ENCODE data around the gene CD8A.

The CD8A gene

DNA sequence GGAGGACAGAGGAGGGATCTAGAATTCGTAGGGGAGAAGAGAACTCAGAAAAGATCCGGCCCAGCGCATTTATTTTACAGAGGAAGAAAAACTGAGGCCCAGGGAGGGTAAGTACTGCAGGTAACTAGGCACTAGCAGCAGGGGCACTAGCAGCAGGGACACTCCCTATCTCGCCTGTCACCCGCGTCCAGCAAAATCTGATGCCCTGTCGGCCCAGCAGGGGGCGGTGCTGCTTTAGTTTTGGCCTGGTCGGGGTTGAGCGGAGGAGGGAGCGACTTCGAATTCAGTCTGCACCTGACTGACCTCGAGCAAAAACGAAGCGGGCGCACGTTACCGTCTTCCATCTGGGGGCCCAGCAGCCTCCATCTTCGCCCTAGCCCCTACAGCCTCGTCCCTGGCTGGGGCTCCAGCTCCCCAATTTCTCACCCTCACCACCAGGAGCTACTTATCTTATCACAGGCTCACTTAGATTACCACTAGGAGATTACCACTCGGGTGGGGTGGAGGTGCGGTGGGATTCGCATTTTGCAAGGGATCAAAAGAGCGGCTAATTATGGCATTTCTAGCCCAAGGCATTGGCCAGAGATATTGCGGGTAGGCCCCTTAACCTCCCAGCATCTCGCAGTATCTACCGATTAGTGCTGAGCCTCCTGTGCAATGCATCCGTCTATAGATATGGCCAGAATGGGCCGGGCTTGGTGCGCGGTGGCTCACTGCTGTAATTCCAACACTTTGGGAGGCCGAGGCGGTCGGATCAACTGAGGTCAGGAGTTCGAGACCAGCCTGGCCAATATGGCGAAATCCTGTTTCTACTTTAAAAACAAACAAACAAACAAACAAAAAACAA lies 17.8 kb upstream of the CD8A start:
- DNase-seq: peak; percentile 86

- peak; percentile 84 for DNase-seq
These were observed 17.0 kb upstream of the CD8A start for GRCh38 chr2:86807468-86808275.

GRCh38 chr2:86807133-86807467 lies 16.4 kb upstream of the CD8A start:
- no peak for DNase-seq

- no peak for DNase-seq
These were observed 15.5 kb upstream of the CD8A start for GRCh38 chr2:86806059-86806857.

DNA sequence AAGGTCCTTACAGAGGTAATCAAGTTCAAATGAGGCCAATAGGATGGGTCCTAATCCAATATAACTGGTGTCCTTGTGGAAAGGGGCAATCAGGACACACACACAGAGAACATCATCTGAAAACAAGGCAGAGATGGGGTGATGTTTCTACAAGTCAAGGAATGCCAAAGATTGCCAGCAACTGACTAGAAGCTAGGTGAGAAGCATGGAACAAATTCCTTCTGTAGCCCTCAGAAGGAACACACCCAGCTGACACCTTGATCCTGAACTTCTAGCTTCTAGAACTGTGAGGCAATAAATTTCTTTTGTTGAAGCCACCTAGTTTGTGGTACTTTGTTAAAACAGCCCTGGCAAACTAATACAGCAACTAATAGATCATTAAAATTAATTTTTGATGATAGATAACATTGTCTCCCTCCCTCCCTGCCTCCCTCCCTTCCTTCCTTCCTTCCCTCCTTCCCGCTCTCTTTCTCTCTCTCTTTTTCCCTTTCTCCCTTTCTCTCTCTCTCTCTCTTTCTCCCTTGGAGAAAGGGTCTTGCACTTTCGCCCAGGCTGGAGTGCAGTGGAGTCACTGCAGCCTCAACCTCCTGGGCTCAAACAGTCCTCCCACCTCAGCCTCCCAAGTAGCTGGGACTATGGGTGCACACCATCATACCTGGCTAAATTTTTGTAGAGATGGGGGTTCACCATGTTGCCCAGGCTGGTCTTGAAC lies 10.3 kb upstream of the CD8A start:
- DNase-seq: no peak

GRCh38 chr2:86794861-86795260 lies 4.1 kb upstream of the CD8A start:
- no peak for DNase-seq

GRCh38 chr2:86793752-86794151 lies 3.0 kb upstream of the CD8A start:
- DNase-seq: no peak

DNA sequence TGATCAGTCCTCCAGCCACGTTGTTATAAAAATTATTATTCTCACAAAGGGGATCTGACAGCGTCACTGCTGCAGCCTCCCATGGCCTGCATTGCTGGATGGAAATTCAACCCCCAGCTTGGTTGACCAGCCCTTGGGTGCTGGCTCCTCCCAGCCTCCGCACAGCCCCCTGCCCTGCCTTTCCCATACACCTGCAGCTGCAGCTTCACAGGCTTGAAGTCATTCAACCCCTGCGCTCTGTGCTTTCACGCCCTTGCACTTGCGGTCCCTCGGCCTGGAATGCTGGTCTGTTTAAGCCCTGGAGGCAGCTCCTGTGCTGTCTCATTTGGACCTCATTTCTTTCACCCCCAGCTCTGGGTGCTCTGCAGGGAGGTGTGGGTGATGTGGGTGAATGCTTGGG lies 860 bp upstream of the CD8A start:
- peak; percentile 25 for DNase-seq

DNA sequence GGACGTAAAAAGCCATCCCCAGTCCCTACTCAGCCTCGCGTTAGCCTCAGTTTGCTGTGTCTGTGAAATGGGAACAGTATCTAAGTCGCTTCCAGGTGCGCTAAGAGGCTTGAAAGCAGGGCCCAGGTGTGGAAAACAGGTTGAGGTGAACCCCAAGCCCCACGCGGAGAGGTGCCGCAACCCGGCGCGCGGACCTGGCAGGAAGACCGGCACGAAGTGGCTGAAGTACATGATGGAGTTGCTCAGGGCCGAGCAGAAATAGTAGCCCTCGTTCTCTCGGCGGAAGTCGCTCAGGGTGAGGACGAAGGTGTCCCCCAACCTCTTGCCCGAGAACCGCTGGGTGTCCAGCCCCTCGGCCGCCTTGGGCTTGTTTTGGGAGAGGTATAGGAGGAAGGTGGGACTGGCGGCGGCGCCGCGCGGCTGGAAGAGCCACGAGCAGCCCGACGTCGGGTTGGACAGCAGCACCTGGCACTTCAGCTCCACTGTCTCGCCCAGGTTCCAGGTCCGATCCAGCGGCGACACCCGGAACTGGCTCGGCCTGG lies 508 bp downstream of the CD8A start:
- DNase-seq: no peak

- no peak for DNase-seq
These were observed 1.0 kb downstream of the CD8A start for GRCh38 chr2:86789687-86790133.

DNA sequence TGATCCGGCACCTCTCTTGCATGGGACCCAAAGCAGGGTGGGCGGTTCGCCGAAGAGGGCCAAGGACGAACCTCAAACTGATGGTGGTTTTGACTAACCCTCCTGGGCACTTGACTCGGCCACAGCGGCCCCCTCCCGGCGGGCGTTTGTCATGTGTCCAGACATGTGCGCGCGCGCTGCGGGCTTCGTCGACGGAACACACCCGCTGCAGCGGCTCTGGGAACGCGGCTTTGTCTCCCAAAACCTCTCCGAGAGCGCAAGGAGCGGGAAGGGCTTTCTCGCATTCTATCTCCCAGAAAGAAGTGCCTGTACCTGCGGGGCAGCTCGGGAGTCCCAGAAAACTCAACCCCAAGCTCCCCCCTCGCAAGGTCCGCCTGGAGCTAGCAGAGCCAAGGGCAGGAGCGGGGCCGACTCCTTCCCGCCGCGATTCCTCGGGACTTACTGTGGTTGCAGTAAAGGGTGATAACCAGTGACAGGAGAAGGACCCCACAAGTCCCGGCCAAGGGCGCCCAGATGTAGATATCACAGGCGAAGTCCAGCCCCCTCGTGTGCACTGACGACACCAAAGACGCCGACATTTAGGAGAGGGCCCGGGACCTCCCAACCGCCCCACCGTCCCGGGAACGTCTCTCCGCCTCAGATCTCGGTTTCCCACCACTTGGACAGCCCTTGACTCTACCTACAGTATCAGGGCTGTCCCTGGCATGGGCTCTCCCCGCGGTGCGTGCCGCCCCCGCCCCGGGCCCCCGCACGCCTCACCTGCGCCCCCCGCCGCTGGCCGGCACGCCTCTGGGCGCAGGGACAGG lies 1.6 kb downstream of the CD8A start:
- peak; percentile 13 for DNase-seq

DNA sequence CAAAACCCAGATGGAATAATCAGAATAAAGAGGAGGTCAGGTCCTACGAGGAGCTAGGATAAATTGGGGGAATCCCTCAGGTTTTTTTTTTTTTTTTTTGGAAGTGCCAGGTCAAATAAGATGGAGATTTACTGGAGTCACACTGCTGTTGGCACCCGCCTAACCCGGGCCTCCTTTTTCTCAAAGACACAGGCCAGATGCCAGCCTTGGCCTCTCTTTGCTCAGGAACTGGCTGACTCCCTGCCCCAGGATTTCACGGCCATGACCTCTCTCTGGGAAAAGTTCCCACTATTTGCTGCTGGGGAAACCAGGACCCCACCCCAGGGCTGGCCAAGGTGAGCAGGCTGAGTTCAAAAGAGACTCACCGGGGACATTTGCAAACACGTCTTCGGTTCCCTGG lies 2.5 kb downstream of the CD8A start:
- DNase-seq: no peak

DNA sequence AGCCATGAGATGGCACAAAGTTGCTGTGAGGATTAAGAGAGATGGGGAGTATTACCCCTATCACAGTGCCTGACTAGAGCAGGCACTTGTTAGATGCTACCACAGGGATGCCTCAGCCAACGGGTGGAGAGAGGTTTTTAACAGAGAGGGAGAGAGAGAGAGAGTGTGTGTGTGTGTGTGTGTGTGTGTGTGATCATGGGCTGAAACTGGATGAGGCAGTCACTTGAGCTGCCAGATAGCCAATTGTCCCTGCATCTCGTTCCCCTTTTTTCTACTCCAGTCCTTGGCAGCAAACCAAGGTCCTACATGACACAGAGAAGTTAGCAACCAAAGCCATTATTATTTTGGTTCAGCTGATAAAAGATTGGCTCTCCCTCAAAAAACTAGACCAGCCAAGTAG lies 3.0 kb downstream of the CD8A start:
- peak; percentile 89 for DNase-seq

GRCh38 chr2:86786001-86786536 lies 4.6 kb downstream of the CD8A start:
- DNase-seq: no peak

- no peak for DNase-seq
These were observed 5.3 kb downstream of the CD8A start for GRCh38 chr2:86785456-86785855.

- no peak for DNase-seq
These were observed 6.9 kb downstream of the CD8A start for GRCh38 chr2:86783615-86784339.

GRCh38 chr2:86782748-86783147 lies 8.0 kb downstream of the CD8A start:
- DNase-seq: no peak

GRCh38 chr2:86781363-86781762 lies 9.3 kb downstream of the CD8A start:
- DNase-seq: no peak

DNA sequence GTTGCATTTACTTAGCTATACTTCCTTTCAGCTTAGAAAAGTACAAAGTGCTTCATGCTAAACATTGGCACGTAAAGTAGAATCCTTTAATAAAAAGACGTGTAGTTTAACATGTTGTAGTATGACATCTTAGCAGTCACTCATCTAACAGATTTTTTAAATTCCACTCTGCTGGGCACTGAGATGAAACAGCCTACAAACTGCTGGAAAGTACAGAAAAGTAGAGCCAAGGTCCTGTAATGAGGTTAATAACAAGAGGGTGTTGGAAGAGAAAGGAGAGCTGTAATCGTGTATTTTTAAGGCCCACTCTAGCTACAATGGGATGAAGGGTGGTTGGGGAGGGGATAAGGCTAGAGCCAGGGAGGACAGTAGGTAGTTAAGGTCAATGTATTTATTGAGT lies 10.7 kb downstream of the CD8A start:
- DNase-seq: no peak

DNA sequence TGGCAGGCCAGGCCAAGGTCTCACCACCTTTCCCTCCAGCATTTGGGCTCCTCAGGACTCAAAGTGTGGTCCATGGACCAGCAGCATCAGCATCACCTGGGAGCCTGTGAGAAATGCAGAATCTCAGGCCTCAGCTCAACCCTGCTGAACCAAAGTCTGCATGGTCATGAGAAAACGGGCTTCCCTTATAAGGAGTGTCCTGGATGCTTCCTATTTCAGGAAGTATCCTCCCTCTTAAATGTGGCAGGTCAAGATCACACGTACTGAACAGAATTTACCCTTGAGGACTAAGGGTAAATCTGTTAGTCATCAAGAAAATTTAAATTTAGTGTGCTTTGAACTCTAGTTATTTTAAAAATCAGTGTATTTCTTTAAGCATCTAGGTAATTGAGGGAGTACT lies 11.8 kb downstream of the CD8A start:
- DNase-seq: no peak

DNA sequence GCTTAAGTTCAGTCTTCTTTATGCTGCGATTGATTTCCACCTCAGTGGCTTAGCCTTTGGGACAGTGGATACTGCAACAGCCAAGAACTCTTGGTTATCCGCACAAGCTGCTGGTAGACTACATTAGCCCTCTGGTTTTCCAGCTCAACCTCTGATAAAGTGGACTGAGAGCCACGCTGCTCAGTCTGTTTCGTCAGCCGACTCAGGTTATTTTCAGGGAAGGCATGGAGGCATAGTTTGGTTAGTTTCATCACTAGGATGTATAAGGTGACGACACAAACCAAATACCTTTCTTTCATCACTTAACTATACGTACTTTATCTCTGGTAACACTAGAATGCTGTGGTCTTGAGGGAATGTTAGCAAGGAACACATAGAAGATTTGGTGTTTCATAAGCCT lies 14.2 kb downstream of the CD8A start:
- no peak for DNase-seq
